Body of pancreas (tissue), 4 donors: ENCODE measurements around the gene TIAM1.

ENCODE experiments used
- POLR2A ChIP-seq, 3 donors: fragments of 450-650 bp; IDR thresholded peaks; one replicate each; pipeline ENCODE4 v1.6.1; 2016; ENCODE audit warnings: antibody characterized with exemption in 3 of 3, mild to moderate bottlenecking in 2 of 3
- TF ChIP-seq, protein P1 (sequence below), 7 experiments: fragments of 450-650 bp in 4 of 7; fragments of 200-600 bp in 3 of 7; sonication (generic) in 3 of 7; IDR thresholded peaks; one replicate each; pipeline ENCODE4 v1.5.1; 2016 to 2019; ENCODE audit warnings: antibody characterized with exemption in 7 of 7

DNA sequence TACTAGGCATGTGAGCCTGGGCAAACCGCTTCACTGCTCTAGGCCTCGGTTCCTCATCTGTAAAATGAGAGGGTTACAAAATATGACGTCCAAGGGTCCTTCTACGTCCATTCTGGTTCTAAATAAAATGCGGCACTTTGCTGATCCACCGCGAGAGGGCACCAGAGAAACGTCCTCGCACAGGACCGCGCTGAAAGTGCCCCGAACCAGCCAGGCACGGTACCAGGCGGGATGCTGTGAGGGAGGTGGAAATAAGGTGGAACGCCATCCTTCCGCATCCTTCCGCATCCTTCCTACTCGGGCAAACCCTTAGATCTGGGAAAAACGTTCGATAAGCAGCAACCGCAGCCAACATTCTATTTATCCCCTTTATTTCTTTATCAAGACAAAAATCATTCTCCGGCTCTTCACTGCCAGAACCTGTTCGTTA lies 245.5 kb downstream of the TIAM1 start:
- no peak for TF ChIP-seq POLR2A (IDR thresholded peaks at IDR 0.05)
- TF ChIP-seq, protein P1, sequence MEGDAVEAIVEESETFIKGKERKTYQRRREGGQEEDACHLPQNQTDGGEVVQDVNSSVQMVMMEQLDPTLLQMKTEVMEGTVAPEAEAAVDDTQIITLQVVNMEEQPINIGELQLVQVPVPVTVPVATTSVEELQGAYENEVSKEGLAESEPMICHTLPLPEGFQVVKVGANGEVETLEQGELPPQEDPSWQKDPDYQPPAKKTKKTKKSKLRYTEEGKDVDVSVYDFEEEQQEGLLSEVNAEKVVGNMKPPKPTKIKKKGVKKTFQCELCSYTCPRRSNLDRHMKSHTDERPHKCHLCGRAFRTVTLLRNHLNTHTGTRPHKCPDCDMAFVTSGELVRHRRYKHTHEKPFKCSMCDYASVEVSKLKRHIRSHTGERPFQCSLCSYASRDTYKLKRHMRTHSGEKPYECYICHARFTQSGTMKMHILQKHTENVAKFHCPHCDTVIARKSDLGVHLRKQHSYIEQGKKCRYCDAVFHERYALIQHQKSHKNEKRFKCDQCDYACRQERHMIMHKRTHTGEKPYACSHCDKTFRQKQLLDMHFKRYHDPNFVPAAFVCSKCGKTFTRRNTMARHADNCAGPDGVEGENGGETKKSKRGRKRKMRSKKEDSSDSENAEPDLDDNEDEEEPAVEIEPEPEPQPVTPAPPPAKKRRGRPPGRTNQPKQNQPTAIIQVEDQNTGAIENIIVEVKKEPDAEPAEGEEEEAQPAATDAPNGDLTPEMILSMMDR (IDR thresholded peaks at IDR 0.05): peak; percentile 53 to 86 (median 79)
